SJCRH30 (cell line): Measurements from ENCODE around the gene MMP19. TPM values are rescaled to one million over a fixed set of nuclear protein-coding genes. Genes with fewer than 3 reads are reported as not detected.
"Not testable (repeated sequence)": the region's sequence is repeated elsewhere in the genome, so short reads cannot be mapped to it uniquely, and the experiment has no call there.

ENCODE experiments used
- DNase-seq, 2 experiments: peaks; one replicate each; pipeline ENCODE4 v3.0.0-alpha.2; 2015 to 2020
- H3K27ac ChIP-seq: fragments of 250-450 bp; sonication (Bioruptor Pico); 2 replicates; pipeline ENCODE4 v1.5.1; 2020; ENCODE audit warnings: mild to moderate bottlenecking, moderate library complexity
- H3K27me3 ChIP-seq: fragments of 250-450 bp; sonication (Bioruptor Pico); 2 replicates; pipeline ENCODE4 v1.5.1; 2020; ENCODE audit warnings: mild to moderate bottlenecking, moderate library complexity
- H3K36me3 ChIP-seq: fragments of 250-450 bp; sonication (Bioruptor Pico); 2 replicates; pipeline ENCODE4 v1.5.1; 2020; ENCODE audit warnings: mild to moderate bottlenecking, moderate library complexity
- H3K4me1 ChIP-seq: fragments of 250-450 bp; sonication (Bioruptor Pico); 2 replicates; pipeline ENCODE4 v1.5.1; 2020; ENCODE audit warnings: mild to moderate bottlenecking, moderate library complexity
- H3K4me3 ChIP-seq: fragments of 250-450 bp; sonication (Bioruptor Pico); 2 replicates; pipeline ENCODE4 v1.5.1; 2020; ENCODE audit warnings: mild to moderate bottlenecking, moderate library complexity
- H3K9me3 ChIP-seq: fragments of 250-450 bp; sonication (Bioruptor Pico); replicated peaks from 2 replicates; pipeline ENCODE4 v1.5.1; 2020; ENCODE audit warnings: mild to moderate bottlenecking, moderate library complexity
- total RNA-seq: library from RNA; depleted of rRNA; stranded (reverse); fragments of >200 nt; shearing (Covaris generic); gene quantifications from 2 replicates; pipeline ENCODE4 v1.2.3, GENCODE V29; 2014; rRNA removed

MMP19 gene
- total RNA-seq: 0.91 and 1.0 TPM in 2 replicates

GRCh38 chr12:55842681-55843429, at the start of gene MMP19:
Gene MMP19, minus strand, starts transcription at chr12:55842936. Its CDS starts 106 bp downstream, at chr12:55842830.
- Histone ChIP-seq H3K9me3 (no peaks in the 10 kb centered on the region), H3K27me3 (no peaks in the 10 kb centered on the region), H3K4me3 (peak within 1 kb of the TSS; percentile 52), H3K27ac (peak within 1 kb of the TSS; percentile 51), H3K36me3 (no peaks in the 10 kb centered on the region), H3K4me1 (peaks cover 19% of the 10 kb centered on the region)
- DNase-seq: peak; percentile 57 to 71

GRCh38 chr12:55891310-55891709, 48.6 kb upstream of the MMP19 start:
- Histone ChIP-seq H3K27me3 (no peaks in the 10 kb centered on the region), H3K4me1 (no peaks in the 10 kb centered on the region), H3K36me3 (no peaks in the 10 kb centered on the region), H3K9me3 (no peaks in the 10 kb centered on the region), H3K27ac (no peak overlapping the region), H3K4me3 (no peak overlapping the region)
- no peak for DNase-seq

GRCh38 chr12:55885113-55885512, 42.4 kb upstream of the MMP19 start:
- Histone ChIP-seq H3K4me1 (no peaks in the 10 kb centered on the region), H3K9me3 (no peaks in the 10 kb centered on the region), H3K36me3 (no peaks in the 10 kb centered on the region), H3K4me3 (no peak overlapping the region), H3K27ac (no peak overlapping the region), H3K27me3 (no peaks in the 10 kb centered on the region)
- DNase-seq: no peak

- DNase-seq: no peak
- peaks cover 5% of the 10 kb centered on the region for H3K9me3 ChIP-seq
- no peak overlapping the region for H3K4me3 ChIP-seq
- no peaks in the 10 kb centered on the region for H3K36me3 ChIP-seq
- H3K27me3 ChIP-seq: no peaks in the 10 kb centered on the region
- H3K27ac ChIP-seq: no peak overlapping the region
- H3K4me1 ChIP-seq: no peaks in the 10 kb centered on the region
These were observed 35.1 kb upstream of the MMP19 start for GRCh38 chr12:55877824-55878223.

GRCh38 chr12:55875704-55876467, 33.1 kb upstream of the MMP19 start:
- no peak for DNase-seq
- H3K4me1 ChIP-seq: no peaks in the 10 kb centered on the region
- H3K36me3 ChIP-seq: no peaks in the 10 kb centered on the region
- H3K27me3 ChIP-seq: no peaks in the 10 kb centered on the region
- no peak overlapping the region for H3K27ac ChIP-seq
- H3K4me3 ChIP-seq: no peak overlapping the region
- peaks cover 5% of the 10 kb centered on the region for H3K9me3 ChIP-seq

- Histone ChIP-seq H3K27ac (no peak overlapping the region), H3K4me1 (no peaks in the 10 kb centered on the region), H3K4me3 (no peak overlapping the region), H3K27me3 (no peaks in the 10 kb centered on the region), H3K36me3 (no peaks in the 10 kb centered on the region), H3K9me3 (peaks cover 5% of the 10 kb centered on the region)
- DNase-seq: no peak
These were observed 31.7 kb upstream of the MMP19 start for GRCh38 chr12:55874443-55874842.

- not testable (repeated sequence) for H3K27ac ChIP-seq, DNase-seq, H3K9me3 ChIP-seq, H3K27me3 ChIP-seq, H3K36me3 ChIP-seq, H3K4me1 ChIP-seq, H3K4me3 ChIP-seq
These were observed 23.8 kb upstream of the MMP19 start for GRCh38 chr12:55866454-55867004.

GRCh38 chr12:55865327-55865726, 22.6 kb upstream of the MMP19 start:
- H3K36me3 ChIP-seq: no peaks in the 10 kb centered on the region
- no peak for DNase-seq
- H3K27ac ChIP-seq: no peak overlapping the region
- no peaks in the 10 kb centered on the region for H3K4me1 ChIP-seq
- no peak overlapping the region for H3K4me3 ChIP-seq
- no peaks in the 10 kb centered on the region for H3K9me3 ChIP-seq
- H3K27me3 ChIP-seq: no peaks in the 10 kb centered on the region

GRCh38 chr12:55862931-55863330, 20.2 kb upstream of the MMP19 start:
- DNase-seq, H3K27me3 ChIP-seq, H3K36me3 ChIP-seq, H3K27ac ChIP-seq, H3K9me3 ChIP-seq, H3K4me3 ChIP-seq, H3K4me1 ChIP-seq: not testable (repeated sequence)

- H3K9me3 ChIP-seq: no peaks in the 10 kb centered on the region
- no peak for DNase-seq
These were observed 19.6 kb upstream of the MMP19 start for GRCh38 chr12:55862286-55862685.

GRCh38 chr12:55861871-55862270, 19.1 kb upstream of the MMP19 start:
- no peak overlapping the region for H3K4me3 ChIP-seq

More at GRCh38 chr12:55862286-55862685, 19.6 kb upstream of the MMP19 start:
- H3K36me3 ChIP-seq: no peaks in the 10 kb centered on the region
- H3K27me3 ChIP-seq: no peaks in the 10 kb centered on the region
- H3K4me1 ChIP-seq: no peaks in the 10 kb centered on the region
- no peak overlapping the region for H3K4me3 ChIP-seq
- H3K27ac ChIP-seq: no peak overlapping the region

GRCh38 chr12:55861396-55861795, 18.7 kb upstream of the MMP19 start:
- no peaks in the 10 kb centered on the region for H3K36me3 ChIP-seq
- no peak overlapping the region for H3K27ac ChIP-seq
- DNase-seq: no peak
- no peak overlapping the region for H3K4me3 ChIP-seq
- no peaks in the 10 kb centered on the region for H3K4me1 ChIP-seq
- H3K9me3 ChIP-seq: no peaks in the 10 kb centered on the region
- no peaks in the 10 kb centered on the region for H3K27me3 ChIP-seq

More at GRCh38 chr12:55861871-55862270, 19.1 kb upstream of the MMP19 start:
- no peaks in the 10 kb centered on the region for H3K4me1 ChIP-seq
- H3K36me3 ChIP-seq: no peaks in the 10 kb centered on the region
- no peaks in the 10 kb centered on the region for H3K27me3 ChIP-seq
- H3K9me3 ChIP-seq: no peaks in the 10 kb centered on the region
- no peak overlapping the region for H3K27ac ChIP-seq
- no peak for DNase-seq

GRCh38 chr12:55852740-55853139, 10.0 kb upstream of the MMP19 start:
- no peaks in the 10 kb centered on the region for H3K9me3 ChIP-seq
- no peak for DNase-seq

GRCh38 chr12:55850893-55851292, 8.2 kb upstream of the MMP19 start:
- Histone ChIP-seq H3K9me3 (no peaks in the 10 kb centered on the region), H3K4me1 (peaks cover 13% of the 10 kb centered on the region; the same call in 1 of the 2 replicates), H3K4me3 (no peak overlapping the region), H3K27ac (no peak overlapping the region), H3K36me3 (no peaks in the 10 kb centered on the region), H3K27me3 (no peaks in the 10 kb centered on the region; the same call in 1 of the 2 replicates)
- no peak for DNase-seq

More at GRCh38 chr12:55852740-55853139, 10.0 kb upstream of the MMP19 start:
- H3K27me3 ChIP-seq: no peaks in the 10 kb centered on the region; the same call in 1 of the 2 replicates
- peaks cover 6% of the 10 kb centered on the region; the same call in 1 of the 2 replicates for H3K4me1 ChIP-seq
- H3K27ac ChIP-seq: no peak overlapping the region
- H3K36me3 ChIP-seq: no peaks in the 10 kb centered on the region
- no peak overlapping the region for H3K4me3 ChIP-seq

- Histone ChIP-seq H3K36me3 (no peaks in the 10 kb centered on the region), H3K4me3 (no peak overlapping the region), H3K9me3 (no peaks in the 10 kb centered on the region), H3K4me1 (peaks cover 13% of the 10 kb centered on the region; the same call in 1 of the 2 replicates), H3K27ac (no peak overlapping the region), H3K27me3 (no peaks in the 10 kb centered on the region; the same call in 1 of the 2 replicates)
- no peak for DNase-seq
These were observed 7.7 kb upstream of the MMP19 start for GRCh38 chr12:55850401-55850800.
